ENCODE measurements around the gene TSPEAR. TPM values are rescaled to one million over a fixed set of nuclear protein-coding genes. Genes with fewer than 3 reads are reported as not detected.

Gene TSPEAR
- total RNA-seq, 1 experiment from 2014 or later: 2.1 TPM

GRCh38 chr21:44595524-44595923, 115.8 kb downstream of the TSPEAR start:
- Mint-ChIP-seq H3K9me3 (no peaks in the 10 kb centered on the region), H3K4me3 (no peak overlapping the region), H3K4me1 (peaks cover 51% of the 10 kb centered on the region), H3K36me3 (no peaks in the 10 kb centered on the region), H3K27me3 (ENCODE audit: low read depth) (no peaks in the 10 kb centered on the region; the same call in 1 of the 2 replicates), H3K27ac (no peak overlapping the region; the same call in 1 of the 2 replicates)
- ChIA-PET POLR2A (no interaction called here), CTCF (interaction anchor here (1.4 kb wide), 1 partner anchor 108 kb away, joined by 3 read pairs; no protein-coding TSS in a partner anchor)
- ATAC-seq: no peak
- TF ChIP-seq NR1H2 (CRISPR knock-in tag; IDR thresholded peaks at IDR 0.05): no peak
- no peak for TF ChIP-seq MAX (CRISPR knock-in tag; IDR thresholded peaks at IDR 0.05)
- no peak for TF ChIP-seq ZBTB21 (CRISPR knock-in tag; IDR thresholded peaks at IDR 0.05; ENCODE audit: borderline replicate concordance)
- TF ChIP-seq FOXK1 (CRISPR knock-in tag; IDR thresholded peaks at IDR 0.05): no peak
- TF ChIP-seq GRHL2 (CRISPR knock-in tag; IDR thresholded peaks at IDR 0.05; ENCODE audit: insufficient replicate concordance, severe bottlenecking): no peak
- TF ChIP-seq JAZF1 (CRISPR knock-in tag; IDR thresholded peaks at IDR 0.05): no peak
- no peak for TF ChIP-seq IRF2 (CRISPR knock-in tag; IDR thresholded peaks at IDR 0.05; ENCODE audit: borderline replicate concordance, low read depth)
- no peak for TF ChIP-seq ZNF416 (CRISPR knock-in tag; IDR thresholded peaks at IDR 0.05)
- no peak for TF ChIP-seq IRF1 (CRISPR knock-in tag; IDR thresholded peaks at IDR 0.05)
- no peak for TF ChIP-seq ZNF232 (CRISPR knock-in tag; IDR thresholded peaks at IDR 0.05)
- no peak for TF ChIP-seq ZNF317 (CRISPR knock-in tag; IDR thresholded peaks at IDR 0.05; ENCODE audit: borderline replicate concordance, low read depth)
- DNase-seq (ENCODE audit: low spot score): no peak

- Mint-ChIP-seq H3K4me3 (no peak overlapping the region), H3K4me1 (peaks cover 44% of the 10 kb centered on the region), H3K27me3 (ENCODE audit: low read depth) (no peaks in the 10 kb centered on the region; the same call in 1 of the 2 replicates), H3K27ac (no peak overlapping the region), H3K36me3 (no peaks in the 10 kb centered on the region), H3K9me3 (no peaks in the 10 kb centered on the region)
- POLR2A ChIA-PET: interaction anchor here (0.7 to 0.8 kb wide), 2 partner anchors 41 to 199 kb away, joined by 3 to 4 read pairs; no protein-coding TSS in a partner anchor
- DNase-seq (ENCODE audit: low spot score): no peak
- TF ChIP-seq ZNF317 (CRISPR knock-in tag; IDR thresholded peaks at IDR 0.05; ENCODE audit: borderline replicate concordance, low read depth): no peak
- TF ChIP-seq ATF6 (CRISPR knock-in tag; IDR thresholded peaks at IDR 0.05): no peak
- TF ChIP-seq ZNF281 (CRISPR knock-in tag; IDR thresholded peaks at IDR 0.05): no peak
- TF ChIP-seq ZNF232 (CRISPR knock-in tag; IDR thresholded peaks at IDR 0.05): no peak
- TF ChIP-seq CREM (CRISPR knock-in tag; IDR thresholded peaks at IDR 0.05): no peak
- TF ChIP-seq ZNF219 (CRISPR knock-in tag; IDR thresholded peaks at IDR 0.05; ENCODE audit: borderline replicate concordance): no peak
- TF ChIP-seq ZNF512 (CRISPR knock-in tag; IDR thresholded peaks at IDR 0.05; ENCODE audit: borderline replicate concordance): no peak
- no peak for TF ChIP-seq JAZF1 (CRISPR knock-in tag; IDR thresholded peaks at IDR 0.05)
- no peak for TF ChIP-seq TP53 (CRISPR knock-in tag; IDR thresholded peaks at IDR 0.05)
- CTCF ChIA-PET: interaction anchor here (1.4 kb wide), 1 partner anchor 107 kb away, joined by 3 read pairs; no protein-coding TSS in a partner anchor
- ATAC-seq: no peak
Observed at GRCh38 chr21:44594406-44594916, 116.9 kb downstream of the TSPEAR start.
